Naive thymus-derived CD4-positive, alpha-beta T cell (primary cell): ENCODE measurements around the gene FRMD5. TPM values are rescaled to one million over a fixed set of nuclear protein-coding genes. Genes with fewer than 3 reads are reported as not detected.

Experiments used
- ATAC-seq: fragments of 150-1000 bp; cut with Tn5 transposase; 2 replicates; pipeline ENCODE4 v1.10.0; 2021; ENCODE audit warnings: mild to moderate bottlenecking, moderate library complexity
- CTCF ChIA-PET: fragments of 350-600 bp; sonication (Branson Sonifier 250); formaldehyde crosslinking; loops from one replicate; lab custom pipeline; 2021; ENCODE audit warnings: antibody characterized with exemption; lab: Charles Lee
- POLR2A ChIA-PET: fragments of 350-600 bp; sonication (Branson Sonifier 250); formaldehyde crosslinking; loops from one replicate; lab custom pipeline; 2021; ENCODE audit warnings: antibody characterized with exemption, inconsistent platforms; lab: Charles Lee
- DNase-seq, 9 donors: peaks; one replicate each; pipeline versions ENCODE4 v3.0.0 to v3.0.0-alpha.2; 2020 to 2022; ENCODE audit warnings: mixed read lengths in 1 of 9
- H3K27ac ChIP-seq: one replicate; pipeline ENCODE4 v1.7.0; 2013; ENCODE audit warnings: mild to moderate bottlenecking, low read depth, low read length, moderate library complexity
- H3K27me3 ChIP-seq, 2 donors: one replicate each; pipeline ENCODE4 v1.7.0; 2013; ENCODE audit warnings: low read length in 2 of 2, mild to moderate bottlenecking in 2 of 2, moderate library complexity in 2 of 2; ENCODE audit not compliant: control insufficient read depth in 2 of 2, insufficient read depth in 2 of 2
- H3K36me3 ChIP-seq, 3 experiments: 1 replicate in 2 of 3; 2 replicates in 1 of 3; pipeline ENCODE4 v1.7.0; 2013; ENCODE audit warnings: low read length in 3 of 3, mild to moderate bottlenecking in 3 of 3, moderate library complexity in 1 of 3; ENCODE audit not compliant: insufficient read depth in 3 of 3, control insufficient read depth in 2 of 3
- H3K4me1 ChIP-seq, 2 donors: one replicate each; pipeline ENCODE4 v1.7.0; 2013; ENCODE audit warnings: low read length in 2 of 2, mild to moderate bottlenecking in 2 of 2, moderate library complexity in 1 of 2; ENCODE audit not compliant: control insufficient read depth in 2 of 2, insufficient read depth in 2 of 2
- H3K4me3 ChIP-seq: 2 replicates; pipeline ENCODE4 v1.7.0; 2013; ENCODE audit warnings: mild to moderate bottlenecking, low read length
- H3K9me3 ChIP-seq, 3 experiments: 1 replicate in 2 of 3; 2 replicates in 1 of 3; pipeline ENCODE4 v1.7.0; 2013; ENCODE audit warnings: low read length in 3 of 3; ENCODE audit not compliant: control insufficient read depth in 2 of 3
- H3K27ac Mint-ChIP-seq, 9 donors: one replicate each; pipeline ENCODE4 v1.8.0; 2020 to 2022; ENCODE audit warnings: mixed read lengths in 9 of 9, mild to moderate bottlenecking in 8 of 9, moderate library complexity in 5 of 9, inconsistent platforms in 2 of 9
- H3K27me3 Mint-ChIP-seq, 5 donors: one replicate each; pipeline ENCODE4 v1.8.0; 2021 to 2022; ENCODE audit warnings: mixed read lengths in 5 of 5, mild to moderate bottlenecking in 1 of 5
- H3K36me3 Mint-ChIP-seq, 5 donors: one replicate each; pipeline ENCODE4 v1.8.0; 2020 to 2022; ENCODE audit warnings: mixed read lengths in 5 of 5, mild to moderate bottlenecking in 3 of 5, inconsistent platforms in 1 of 5
- H3K4me1 Mint-ChIP-seq, 7 donors: one replicate each; pipeline ENCODE4 v1.8.0; 2020 to 2022; ENCODE audit warnings: mixed read lengths in 7 of 7, mild to moderate bottlenecking in 3 of 7, inconsistent platforms in 1 of 7
- H3K4me3 Mint-ChIP-seq, 10 donors: one replicate each; pipeline ENCODE4 v1.8.0; 2020 to 2022; ENCODE audit warnings: mild to moderate bottlenecking in 10 of 10, mixed read lengths in 10 of 10, moderate library complexity in 6 of 10, inconsistent platforms in 2 of 10
- H3K9me3 Mint-ChIP-seq, 11 donors: one replicate each; pipeline ENCODE4 v1.8.0; 2020 to 2022; ENCODE audit warnings: mixed read lengths in 11 of 11, mild to moderate bottlenecking in 4 of 11, inconsistent platforms in 1 of 11, moderate library complexity in 1 of 11
- intact Hi-C, 2 donors: fragments of 100-400 bp; cut with micrococcal nuclease; formaldehyde crosslinking; loops; one replicate each; pipeline ENCODE4 v1.15.1; 2023
- polyA plus RNA-seq, 2 donors: library from polyadenylated mRNA; unstranded; fragments of 300-500 nt; fragmentation: Illumina TruSeq; gene quantifications; one replicate each; pipeline ENCODE4 v1.2.3, GENCODE V29; 2021
- total RNA-seq, 6 experiments: library from RNA in 5 of 6; stranded (reverse) in 5 of 6; gene quantifications; 1 replicate in 5 of 6; 2 replicates in 1 of 6; pipeline ENCODE4 v1.2.3 and lab custom pipeline; 2021 to 2026

FRMD5 gene
- total and polyA plus RNA-seq, 7 experiments from 2014 or later, result 0.31 to 0.39 (median 0.35) TPM; not detected in 4

DNA sequence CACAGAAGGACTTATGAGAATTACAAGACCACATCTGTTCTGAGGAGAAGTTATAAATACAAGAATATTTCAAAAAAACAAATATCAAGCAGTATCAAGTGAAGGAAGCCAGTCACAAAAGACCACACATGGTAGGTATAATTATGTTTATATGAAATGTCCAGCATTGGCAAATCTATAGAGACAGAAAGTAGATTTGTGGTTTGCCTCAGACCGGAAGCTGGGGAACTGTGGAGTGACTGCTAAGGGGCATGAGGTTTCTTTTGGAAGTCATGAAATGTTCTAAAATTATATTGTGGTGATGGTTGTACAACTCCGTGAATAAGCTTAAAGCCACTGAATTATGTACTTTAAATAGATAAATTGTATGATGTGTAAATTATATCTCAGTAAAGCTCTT is 136.9 kb downstream of the FRMD5 start:
- H3K4me3 ChIP-seq, result no peak overlapping the region
- Mint-ChIP-seq H3K27ac (no peak overlapping the region), H3K27me3 (peaks cover 14 to 37% (median 19%) of the 10 kb centered on the region in 5 donors), H3K9me3 (no peaks in the 10 kb centered on the region), H3K4me1 (no peaks in the 10 kb centered on the region), H3K36me3 (no peaks in the 10 kb centered on the region), H3K4me3 (no peak overlapping the region)
- no peaks in the 10 kb centered on the region for H3K36me3 ChIP-seq
- ChIA-PET POLR2A (no interaction called here), CTCF (no interaction called here)
- no peaks in the 10 kb centered on the region for H3K27me3 ChIP-seq
- DNase-seq, result no peak
- H3K9me3 ChIP-seq, result no peaks in the 10 kb centered on the region
- intact Hi-C loops, result no loop called here
- no peak for ATAC-seq
- H3K27ac ChIP-seq, result no peak overlapping the region
- H3K4me1 ChIP-seq, result no peaks in the 10 kb centered on the region

DNA sequence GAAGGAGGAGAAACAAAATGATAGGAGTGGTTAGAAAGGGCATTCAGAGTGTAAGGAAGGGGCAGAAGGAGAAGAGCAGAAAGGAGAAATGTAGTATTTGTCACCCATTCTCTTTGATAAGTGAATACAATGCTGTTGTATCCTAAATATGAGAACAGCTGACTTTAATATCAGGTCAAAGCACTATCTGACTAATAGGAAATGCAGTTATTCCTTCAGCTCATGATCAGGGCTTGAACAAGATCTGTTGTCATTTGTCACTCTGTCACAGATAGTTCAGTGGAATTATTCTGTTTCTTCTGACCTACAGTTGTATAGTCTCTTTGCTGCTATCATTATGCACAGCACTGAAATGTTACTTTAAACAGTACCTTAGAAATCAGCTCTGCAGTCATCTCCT is 149.4 kb downstream of the FRMD5 start:
- no peak for DNase-seq
- Histone ChIP-seq H3K27ac (no peak overlapping the region), H3K9me3 (no peaks in the 10 kb centered on the region), H3K4me3 (no peak overlapping the region), H3K27me3 (no peaks in the 10 kb centered on the region), H3K36me3 (no peaks in the 10 kb centered on the region), H3K4me1 (no peaks in the 10 kb centered on the region)
- ChIA-PET CTCF (no interaction called here), POLR2A (no interaction called here)
- intact Hi-C loops, result no loop called here
- no peak overlapping the region for H3K27ac Mint-ChIP-seq
- peaks cover 0 to 10% (median 2%) of the 10 kb centered on the region in 11 donors for H3K9me3 Mint-ChIP-seq
- H3K36me3 Mint-ChIP-seq, result no peaks in the 10 kb centered on the region
- peaks cover 7 to 16% (median 13%) of the 10 kb centered on the region in 5 donors for H3K27me3 Mint-ChIP-seq
- no peak overlapping the region for H3K4me3 Mint-ChIP-seq
- ATAC-seq, result no peak
- H3K4me1 Mint-ChIP-seq, result no peaks in the 10 kb centered on the region

DNA sequence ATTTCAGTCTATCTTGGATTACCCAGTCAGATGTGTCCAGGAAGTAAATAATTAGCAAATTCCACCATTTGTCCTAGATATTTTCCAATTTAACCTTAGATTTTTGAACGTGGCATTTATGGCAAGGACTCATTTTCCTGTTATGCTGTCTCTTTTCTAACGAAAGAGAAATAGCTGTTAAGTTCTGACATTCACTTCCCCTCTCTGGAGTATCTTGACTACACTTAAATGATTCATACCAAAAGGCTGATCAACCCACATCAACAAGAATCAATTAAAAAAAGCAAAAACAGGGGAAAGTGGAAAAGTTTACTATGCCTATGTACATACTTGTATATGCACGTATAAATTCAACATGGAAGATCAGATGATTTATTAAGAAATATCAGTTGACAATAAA is 149.9 kb downstream of the FRMD5 start:
- Mint-ChIP-seq H3K36me3 (no peaks in the 10 kb centered on the region), H3K9me3 (peaks cover 0 to 12% (median 2%) of the 10 kb centered on the region in 11 donors), H3K27me3 (peaks cover 7 to 18% (median 15%) of the 10 kb centered on the region in 5 donors), H3K4me3 (no peak overlapping the region), H3K27ac (no peak overlapping the region), H3K4me1 (no peaks in the 10 kb centered on the region)
- POLR2A ChIA-PET, result no interaction called here
- no peaks in the 10 kb centered on the region for H3K27me3 ChIP-seq
- no peak overlapping the region for H3K27ac ChIP-seq
- no peaks in the 10 kb centered on the region for H3K9me3 ChIP-seq
- no peaks in the 10 kb centered on the region for H3K4me1 ChIP-seq
- CTCF ChIA-PET, result no interaction called here
- H3K36me3 ChIP-seq, result no peaks in the 10 kb centered on the region
- no peak for DNase-seq
- intact Hi-C loops, result no loop called here
- H3K4me3 ChIP-seq, result no peak overlapping the region
- ATAC-seq, result no peak

DNA sequence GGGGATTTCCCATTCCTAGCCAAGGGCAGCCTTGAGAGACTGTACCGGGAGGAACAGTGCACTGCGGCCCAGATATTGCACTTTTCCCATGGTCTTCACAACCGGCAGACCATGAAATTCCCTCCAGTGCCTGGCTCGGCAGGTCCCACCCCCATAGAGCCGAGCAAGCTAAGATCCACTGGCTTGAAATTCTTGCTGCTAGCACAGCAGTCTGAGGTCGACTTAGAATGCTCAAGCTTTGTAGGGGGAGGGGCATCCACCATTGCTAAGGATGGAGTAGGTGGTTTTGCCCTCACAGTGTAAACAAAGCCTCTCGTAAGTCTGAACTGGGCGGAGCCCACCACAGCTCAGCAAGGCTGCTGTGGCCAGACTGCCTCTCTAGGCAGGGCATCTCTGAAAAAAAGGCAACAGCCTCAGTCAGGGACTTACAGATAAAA is 156.3 kb downstream of the FRMD5 start:
- Mint-ChIP-seq H3K4me1 (peaks cover 0 to 1% (median 0%) of the 10 kb centered on the region in 7 donors), H3K36me3 (peaks cover 0 to 4% (median 0%) of the 10 kb centered on the region in 5 donors), H3K9me3 (peaks cover 0 to 17% (median 5%) of the 10 kb centered on the region in 11 donors), H3K4me3 (no peak overlapping the region), H3K27me3 (peaks cover 20 to 35% (median 30%) of the 10 kb centered on the region in 5 donors), H3K27ac (no peak overlapping the region)
- Histone ChIP-seq H3K27me3 (no peaks in the 10 kb centered on the region), H3K36me3 (no peaks in the 10 kb centered on the region), H3K4me1 (no peaks in the 10 kb centered on the region), H3K9me3 (no peaks in the 10 kb centered on the region), H3K4me3 (no peak overlapping the region), H3K27ac (no peak overlapping the region)
- ATAC-seq (no peak), DNase-seq (no peak)
- ChIA-PET POLR2A (no interaction called here), CTCF (no interaction called here)
- intact Hi-C loops, result no loop called here

DNA sequence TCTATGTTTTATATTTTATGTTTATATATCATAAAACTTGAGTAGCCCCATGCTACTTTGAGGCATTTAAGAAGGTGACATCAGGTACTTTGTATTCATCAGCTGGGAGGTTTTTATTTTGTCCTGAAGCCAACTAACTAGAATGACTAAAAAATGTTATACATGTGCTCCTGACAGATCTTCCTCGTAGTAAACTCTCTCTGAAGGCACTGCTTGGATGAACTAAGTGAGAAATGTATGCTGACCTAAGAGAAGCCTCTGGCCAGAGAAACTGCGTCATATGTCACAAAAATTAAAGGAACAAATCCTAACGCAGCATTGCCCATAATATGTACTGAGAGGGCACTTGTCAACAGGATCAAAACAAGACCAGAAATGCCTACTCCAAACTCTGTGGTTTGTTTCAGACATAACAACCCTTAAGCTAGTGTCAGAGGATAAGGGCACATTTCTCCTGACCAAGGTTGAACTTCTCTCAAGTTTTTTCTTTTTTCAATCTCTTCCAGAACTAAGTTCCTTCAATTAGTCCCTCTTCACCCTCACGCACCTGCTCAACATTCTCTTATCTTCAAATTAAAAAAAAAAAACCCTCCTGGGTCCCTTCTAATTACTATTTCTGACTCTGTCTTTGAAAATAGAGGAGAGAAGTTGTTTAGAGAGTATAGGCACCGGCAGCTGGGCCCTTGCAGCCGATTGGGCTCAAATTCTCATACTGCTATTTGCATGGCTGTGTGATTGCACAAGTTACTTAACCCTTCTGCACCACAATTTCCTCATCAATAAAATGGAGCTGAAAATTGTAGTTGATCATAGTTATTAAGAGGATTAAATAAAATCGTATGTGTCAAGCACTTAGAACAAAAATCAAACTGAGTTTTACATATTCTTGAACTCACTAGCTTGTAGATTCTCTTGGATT is 159.0 kb downstream of the FRMD5 start:
- intact Hi-C loops, result no loop called here
- ChIA-PET POLR2A (no interaction called here), CTCF (no interaction called here)
- Histone ChIP-seq H3K4me3 (no peak overlapping the region), H3K9me3 (no peaks in the 10 kb centered on the region), H3K36me3 (no peaks in the 10 kb centered on the region), H3K27ac (no peak overlapping the region), H3K27me3 (no peaks in the 10 kb centered on the region), H3K4me1 (no peaks in the 10 kb centered on the region)
- DNase-seq (no peak), ATAC-seq (no peak)
- peaks cover 0 to 4% (median 0%) of the 10 kb centered on the region in 5 donors for H3K36me3 Mint-ChIP-seq
- peaks cover 16 to 25% (median 21%) of the 10 kb centered on the region in 5 donors for H3K27me3 Mint-ChIP-seq
- no peak overlapping the region for H3K27ac Mint-ChIP-seq
- no peak overlapping the region for H3K4me3 Mint-ChIP-seq
- H3K4me1 Mint-ChIP-seq, result peaks cover 0 to 1% (median 0%) of the 10 kb centered on the region in 7 donors
- peaks cover 0 to 8% (median 5%) of the 10 kb centered on the region in 11 donors for H3K9me3 Mint-ChIP-seq

DNA sequence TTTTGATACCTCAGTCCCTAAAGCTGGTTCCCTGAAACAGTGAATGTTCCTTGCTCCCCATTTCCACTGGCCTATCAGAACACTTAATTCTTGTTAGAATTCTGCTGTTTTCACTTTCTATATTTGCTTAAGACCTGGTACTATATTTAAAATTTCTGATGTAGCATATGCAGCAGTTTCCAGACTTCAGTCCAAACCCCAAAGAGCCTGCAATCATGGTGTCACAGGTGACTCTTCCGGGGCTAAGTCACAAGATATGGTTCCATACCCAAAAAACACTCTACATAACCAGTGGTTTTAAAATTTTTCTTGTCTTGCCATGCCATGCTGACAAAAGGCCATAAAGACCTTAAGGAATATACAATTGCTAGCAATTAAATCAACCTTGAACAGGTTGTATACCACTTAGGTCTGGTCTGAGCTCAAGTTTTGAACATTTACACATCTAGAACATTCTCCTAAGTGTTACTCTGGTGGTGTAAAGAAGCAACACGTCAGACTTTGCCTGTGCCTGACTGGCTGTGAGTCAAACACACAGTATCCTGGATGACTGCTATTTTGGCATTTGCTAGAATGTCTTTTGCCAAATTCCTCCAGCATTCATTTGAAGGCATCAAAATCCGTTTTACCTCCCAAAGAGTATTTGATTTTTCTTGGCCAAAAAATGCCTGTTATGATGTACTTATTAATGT is 160.0 kb downstream of the FRMD5 start:
- peaks cover 0 to 1% (median 0%) of the 10 kb centered on the region in 7 donors for H3K4me1 Mint-ChIP-seq
- ATAC-seq, result no peak

More for the DNA sequence above, 160.0 kb downstream of the FRMD5 start:
- intact Hi-C loops, result no loop called here
- no peaks in the 10 kb centered on the region for H3K36me3 ChIP-seq
- Mint-ChIP-seq H3K36me3 (peaks cover 0 to 4% (median 2%) of the 10 kb centered on the region in 5 donors), H3K9me3 (peaks cover 0 to 5% (median 4%) of the 10 kb centered on the region in 11 donors), H3K27me3 (peaks cover 20 to 26% (median 25%) of the 10 kb centered on the region in 5 donors), H3K4me3 (no peak overlapping the region), H3K27ac (no peak overlapping the region)
- no peak for DNase-seq
- CTCF ChIA-PET, result no interaction called here
- H3K9me3 ChIP-seq, result no peaks in the 10 kb centered on the region
- H3K4me1 ChIP-seq, result no peaks in the 10 kb centered on the region
- POLR2A ChIA-PET, result no interaction called here
- H3K27ac ChIP-seq, result no peak overlapping the region
- no peaks in the 10 kb centered on the region for H3K27me3 ChIP-seq
- no peak overlapping the region for H3K4me3 ChIP-seq
